OCI-M2 (cell line): ENCODE measurements around the gene DRC7.

Experiments used
- DNase-seq: peaks from one replicate; lab custom pipeline; 2025; ENCODE audit not compliant: unreplicated experiment; lab: John Stamatoyannopoulos, UW

The DRC7 gene

DNA sequence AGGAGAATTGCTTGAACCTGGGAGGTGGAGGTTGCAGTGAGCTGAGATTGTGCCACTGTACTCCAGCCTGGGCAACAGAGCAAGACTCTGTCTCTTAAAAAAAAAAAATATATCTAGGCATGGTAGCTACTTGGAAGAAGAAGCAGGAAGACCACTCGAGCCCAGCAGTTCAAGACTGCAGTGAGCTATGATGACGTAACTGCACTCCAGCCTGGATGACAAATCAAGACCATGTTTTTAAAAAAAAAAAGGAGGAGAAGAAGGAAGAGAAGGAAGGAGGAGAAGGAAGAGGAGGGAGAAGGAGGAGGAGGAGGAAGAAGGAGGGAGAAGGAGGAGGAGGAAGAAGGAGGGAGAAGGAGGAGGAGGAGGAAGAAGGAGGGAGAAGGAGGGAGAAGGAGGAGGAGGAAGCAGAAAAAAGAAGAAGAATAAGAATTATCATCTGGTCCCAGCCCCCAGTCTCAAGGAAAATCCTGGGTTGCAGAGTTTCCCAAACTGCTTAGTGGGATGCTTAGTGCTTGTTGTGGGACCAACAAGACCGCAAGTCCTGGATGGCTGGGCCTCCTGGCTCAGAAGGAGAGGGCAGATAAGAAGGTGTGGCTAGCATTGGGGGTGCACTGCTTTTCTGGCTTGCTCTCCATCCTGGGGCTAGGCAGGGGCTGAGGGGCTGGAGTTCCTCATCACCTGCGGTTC lies 3.7 kb upstream of the DRC7 start:
- DNase-seq = no peak

DNA sequence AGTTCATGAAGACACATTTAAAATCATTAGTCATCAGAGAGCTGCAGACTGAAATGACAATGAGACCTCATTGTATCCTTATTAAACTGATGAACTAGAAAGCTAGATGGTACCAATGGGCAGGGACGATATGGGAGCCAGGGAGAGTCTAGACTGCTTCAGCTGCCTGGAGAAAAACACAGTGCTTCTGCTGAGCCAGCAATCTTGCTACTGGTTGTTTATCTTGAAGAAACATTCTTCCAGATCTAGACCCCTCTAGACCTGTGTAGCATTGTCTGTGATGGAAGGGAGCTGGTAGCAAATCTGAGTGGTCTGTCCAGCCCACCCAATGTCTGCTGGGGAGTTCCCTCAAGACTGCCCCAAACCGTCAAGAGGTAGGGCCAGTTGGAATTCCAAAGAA lies 2.0 kb upstream of the DRC7 start:
- no peak for DNase-seq

DNA sequence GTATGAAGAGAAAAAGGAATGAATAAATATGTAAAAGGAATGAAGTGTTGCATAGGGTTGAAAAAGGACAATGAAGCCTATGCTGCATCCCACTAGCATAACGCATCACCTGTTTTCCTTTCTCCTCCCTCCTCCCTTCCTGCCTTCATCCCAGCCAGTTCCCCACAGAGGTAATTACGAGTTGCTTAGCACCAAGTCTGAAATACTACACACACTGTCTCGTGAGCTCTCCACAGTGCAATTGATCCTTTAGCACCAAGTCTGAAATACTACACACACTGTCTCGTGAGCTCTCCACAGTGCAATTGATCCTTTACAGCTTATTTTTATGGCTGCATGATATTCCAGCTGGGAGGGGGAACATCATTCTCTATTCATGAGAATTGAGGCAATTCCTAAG lies 1.1 kb upstream of the DRC7 start:
- no peak for DNase-seq

DNA sequence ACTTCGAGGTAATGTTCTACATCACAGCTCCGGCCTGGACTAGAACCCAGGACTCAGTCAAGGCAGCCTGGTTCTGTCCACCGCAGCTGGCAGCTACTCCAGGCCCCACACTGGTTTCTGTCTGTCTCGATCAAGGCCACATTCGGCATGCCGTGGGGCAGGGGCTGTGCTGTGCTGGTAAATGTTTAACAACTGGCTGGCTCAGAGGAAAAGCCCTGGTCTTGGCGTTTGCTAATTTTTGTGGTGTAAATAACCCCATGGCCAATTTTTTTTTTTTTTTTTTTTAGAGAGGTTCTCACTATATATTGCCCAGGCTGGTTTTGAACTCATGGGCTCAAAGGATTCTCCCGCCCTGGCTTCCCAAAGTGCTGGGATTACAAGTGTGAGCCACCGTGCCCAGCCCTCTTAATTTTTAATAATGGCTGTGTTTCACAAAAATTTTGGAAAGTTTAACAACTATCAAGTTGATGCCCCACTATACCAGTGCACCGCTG lies 328 bp upstream of the DRC7 start:
- no peak for DNase-seq

DNA sequence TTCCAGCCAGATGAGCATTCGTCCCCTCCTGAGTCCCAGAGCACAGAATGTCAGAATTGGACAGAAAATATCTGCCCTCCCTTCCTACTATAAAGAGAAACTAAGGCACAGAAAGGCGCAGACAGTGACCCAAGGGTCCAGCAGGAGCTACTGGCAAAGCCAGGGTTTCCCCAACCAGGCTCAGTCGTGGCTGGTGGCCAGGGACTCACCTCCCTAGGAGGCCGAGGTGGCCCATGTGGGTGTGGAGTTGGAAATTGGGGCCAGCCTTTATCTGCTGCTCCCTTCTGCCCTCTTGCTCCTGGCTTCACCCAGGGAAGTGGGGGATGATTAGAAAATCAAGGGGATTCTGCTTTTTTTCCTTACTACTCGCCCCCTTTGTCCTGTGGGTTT lies 1.1 kb downstream of the DRC7 start:
- no peak for DNase-seq

DNA sequence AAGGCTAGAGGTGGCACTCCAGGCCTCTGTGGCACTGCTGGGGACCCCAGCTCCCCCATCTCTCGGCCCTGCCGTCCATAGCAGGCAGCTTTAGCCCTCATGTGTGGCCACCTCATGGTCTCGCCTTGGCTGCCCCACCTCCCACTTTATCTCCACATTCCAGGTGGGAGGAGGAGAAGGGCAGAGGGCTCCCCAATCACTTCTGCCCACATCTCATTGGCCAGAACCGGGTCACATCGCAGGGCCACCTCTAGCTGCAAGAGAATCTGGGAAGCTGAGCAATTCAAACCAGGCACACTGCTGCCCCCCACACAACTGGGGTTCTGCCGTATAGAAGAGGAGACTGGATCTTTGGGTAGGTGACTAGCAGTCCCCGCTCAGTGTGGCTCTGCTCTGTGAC lies 1.6 kb downstream of the DRC7 start:
- DNase-seq = no peak

DNA sequence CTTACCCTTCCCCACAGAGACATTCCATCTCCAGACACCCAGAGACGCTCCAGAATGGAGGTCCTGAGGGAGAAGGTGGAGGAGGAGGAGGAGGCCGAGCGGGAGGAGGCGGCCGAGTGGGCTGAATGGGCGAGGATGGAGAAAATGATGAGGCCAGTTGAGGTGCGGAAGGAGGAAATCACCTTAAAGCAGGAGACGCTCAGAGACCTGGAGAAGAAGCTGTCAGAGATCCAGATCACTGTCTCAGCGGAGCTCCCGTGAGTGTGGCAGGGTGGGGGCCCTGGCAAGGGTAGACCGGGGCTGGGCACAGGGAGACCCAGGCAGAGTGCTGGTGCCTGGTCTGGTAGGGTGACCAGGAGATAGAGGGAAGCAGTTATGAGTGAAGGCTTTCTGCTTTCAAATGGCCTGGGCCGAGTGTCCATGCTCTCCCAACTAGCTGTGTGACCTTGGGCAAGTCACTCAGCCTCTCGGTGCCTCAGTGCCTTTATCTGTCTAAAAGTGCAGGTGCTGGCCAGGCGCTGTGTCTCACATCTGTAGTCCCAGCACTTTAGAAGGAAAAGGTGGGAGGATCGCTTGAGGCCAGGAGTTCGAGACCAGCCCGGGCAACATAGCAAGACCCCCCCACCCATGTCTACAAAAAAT lies 3.4 kb downstream of the DRC7 start:
- no peak for DNase-seq

DNA sequence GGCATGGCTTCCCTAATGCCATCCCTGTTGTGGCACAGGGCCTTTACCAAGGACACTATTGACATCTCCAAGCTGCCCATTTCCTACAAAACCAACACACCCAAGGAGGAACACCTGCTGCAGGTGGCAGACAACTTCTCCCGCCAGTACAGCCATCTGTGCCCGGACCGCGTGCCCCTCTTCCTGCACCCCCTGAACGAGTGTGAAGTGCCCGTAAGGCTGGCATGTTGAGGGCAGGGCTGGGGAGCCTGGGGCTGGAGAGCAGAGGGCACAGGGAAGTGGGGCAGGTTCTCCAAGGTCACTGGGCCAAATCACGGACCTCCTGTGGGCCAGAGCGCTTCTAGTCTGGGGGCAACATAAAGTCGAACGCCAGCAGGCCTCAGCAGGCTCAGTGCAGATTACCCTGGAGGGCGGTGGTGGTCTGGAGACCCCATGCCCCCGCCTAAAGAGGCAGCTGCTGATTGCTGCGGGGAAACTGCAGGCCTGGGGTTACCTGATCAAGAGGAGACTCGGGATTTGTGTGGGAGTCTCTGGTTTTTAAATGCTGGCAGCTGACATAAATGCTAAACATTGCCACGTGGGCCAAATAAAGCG lies 4.3 kb downstream of the DRC7 start:
- no peak for DNase-seq

DNA sequence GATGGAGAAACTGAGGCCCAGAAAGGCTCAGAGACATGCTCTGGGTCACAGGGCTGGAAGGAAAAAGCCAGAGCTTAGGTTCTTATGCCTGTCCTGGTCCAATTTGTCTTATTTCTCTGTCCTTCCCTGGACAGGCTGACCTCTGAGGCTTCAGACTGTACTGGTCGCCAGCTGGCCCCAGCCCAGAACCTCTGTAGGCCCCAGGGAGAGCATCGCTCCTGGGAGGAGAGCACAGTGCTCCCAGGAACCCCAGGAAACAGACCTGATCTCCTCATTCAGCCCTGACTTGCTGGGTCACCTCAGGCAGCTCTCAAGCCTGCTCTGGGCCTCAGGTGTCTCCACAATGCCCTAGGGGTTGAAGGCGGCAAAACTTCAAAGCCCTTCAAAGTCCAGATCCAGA lies 4.9 kb downstream of the DRC7 start:
- DNase-seq = no peak

DNA sequence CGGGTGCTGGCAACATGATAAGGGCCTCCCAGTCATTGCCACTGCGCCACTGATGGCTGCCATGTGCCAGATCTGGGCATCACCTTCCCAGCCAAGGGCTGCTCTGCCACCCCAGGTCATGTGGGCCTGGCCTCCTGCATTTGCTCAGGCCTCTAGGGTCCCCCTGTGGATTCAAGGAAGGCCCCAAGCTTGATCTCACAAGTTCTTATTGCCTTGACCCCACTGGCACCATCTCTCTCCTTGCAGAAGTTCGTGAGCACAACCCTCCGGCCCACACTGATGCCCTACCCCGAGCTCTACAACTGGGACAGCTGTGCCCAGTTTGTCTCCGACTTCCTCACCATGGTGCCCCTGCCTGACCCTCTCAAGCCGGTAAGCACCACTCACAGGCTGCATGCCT lies 5.3 kb downstream of the DRC7 start:
- DNase-seq = no peak

DNA sequence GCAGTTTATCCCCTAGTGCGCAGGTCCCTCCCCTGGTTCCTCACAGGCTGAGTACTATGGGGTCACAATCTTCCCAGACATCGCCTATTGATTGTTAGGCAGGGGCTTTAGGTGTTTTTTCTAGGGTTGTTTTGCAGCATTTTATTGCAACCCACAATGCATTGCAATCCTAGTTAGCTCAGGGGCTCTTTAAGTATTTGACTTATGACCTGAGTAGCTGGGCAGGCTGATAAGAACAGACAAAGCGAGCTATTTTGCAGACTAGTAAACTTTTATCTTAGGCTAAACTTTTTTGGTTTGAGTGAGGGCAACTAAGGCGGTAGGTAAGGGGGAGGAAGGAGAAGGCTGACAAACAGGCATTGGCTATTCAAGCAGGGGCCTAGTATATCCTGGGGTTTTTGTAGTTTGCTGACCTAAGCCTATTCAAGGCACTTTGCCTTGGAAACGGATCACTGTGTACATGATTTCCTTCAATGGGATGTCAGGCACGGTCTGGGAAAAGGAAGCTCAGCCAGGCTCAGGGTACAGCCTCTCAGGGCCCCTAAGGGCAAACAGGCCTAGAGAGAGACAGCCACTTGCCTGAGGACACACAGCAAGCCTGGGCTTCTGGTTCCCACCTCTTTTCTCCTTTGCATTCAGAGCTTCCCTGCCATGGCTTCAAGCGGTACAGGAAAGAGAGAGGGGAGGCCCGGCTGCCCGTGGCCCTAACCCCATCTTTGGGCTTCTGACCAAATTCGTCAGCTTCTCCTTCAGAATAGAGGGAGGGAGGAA lies 6.4 kb downstream of the DRC7 start:
- peak; percentile 16 for DNase-seq

DNA sequence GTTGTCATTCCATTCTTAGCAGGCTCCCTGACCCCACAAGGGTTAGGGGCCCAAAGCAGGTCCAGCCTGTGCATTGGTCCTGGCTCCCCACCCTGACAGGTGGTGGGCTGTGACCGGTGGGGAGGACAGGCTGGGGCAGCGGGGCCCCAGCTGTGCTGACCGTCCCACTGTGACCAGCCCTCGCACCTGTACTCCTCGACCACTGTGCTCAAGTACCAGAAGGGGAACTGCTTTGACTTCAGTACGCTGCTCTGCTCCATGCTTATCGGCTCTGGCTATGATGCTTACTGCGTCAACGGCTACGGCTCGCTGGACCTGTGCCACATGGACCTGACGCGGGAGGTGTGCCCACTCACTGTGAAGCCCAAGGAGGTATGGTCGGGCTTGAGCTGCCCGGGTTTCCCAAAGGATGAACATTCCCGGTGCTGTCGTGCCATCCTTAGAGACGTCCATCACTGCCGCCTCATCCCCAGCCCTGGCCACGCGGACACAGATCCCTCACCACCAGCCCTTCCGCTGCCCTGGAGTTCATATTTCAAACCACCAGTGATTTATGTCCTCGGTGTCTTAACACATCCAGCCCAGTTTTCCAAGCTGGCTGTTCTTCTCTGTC lies 7.3 kb downstream of the DRC7 start:
- DNase-seq = no peak

DNA sequence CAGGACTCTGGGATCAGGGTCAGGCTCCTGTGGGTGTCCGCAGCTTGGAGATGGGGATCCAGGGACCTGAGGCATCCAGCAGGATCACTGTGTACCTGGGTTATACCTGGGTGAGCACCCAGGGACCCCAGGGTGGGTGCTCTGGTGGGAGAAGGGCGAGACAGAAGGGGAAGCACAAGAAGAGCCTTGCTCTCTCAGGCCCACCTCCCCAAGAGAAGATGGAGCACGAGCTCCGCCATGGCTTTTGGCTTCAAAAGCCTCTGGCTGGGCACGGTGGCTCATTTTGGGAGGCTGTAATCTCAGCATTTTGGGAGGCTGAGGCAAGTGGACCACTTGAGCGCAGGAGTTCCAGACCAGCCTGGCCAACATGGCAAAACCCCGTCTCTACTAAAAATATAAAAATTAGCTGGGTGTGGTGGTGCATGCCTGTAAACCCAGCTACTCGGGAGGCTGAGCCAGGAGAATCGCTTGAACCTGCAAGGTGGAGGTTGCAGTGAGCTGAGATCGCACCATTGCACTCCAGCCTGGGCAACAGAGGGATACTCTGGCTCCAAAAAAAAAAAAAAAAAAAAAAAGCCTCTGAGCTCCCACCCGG lies 8.9 kb downstream of the DRC7 start:
- DNase-seq = no peak

DNA sequence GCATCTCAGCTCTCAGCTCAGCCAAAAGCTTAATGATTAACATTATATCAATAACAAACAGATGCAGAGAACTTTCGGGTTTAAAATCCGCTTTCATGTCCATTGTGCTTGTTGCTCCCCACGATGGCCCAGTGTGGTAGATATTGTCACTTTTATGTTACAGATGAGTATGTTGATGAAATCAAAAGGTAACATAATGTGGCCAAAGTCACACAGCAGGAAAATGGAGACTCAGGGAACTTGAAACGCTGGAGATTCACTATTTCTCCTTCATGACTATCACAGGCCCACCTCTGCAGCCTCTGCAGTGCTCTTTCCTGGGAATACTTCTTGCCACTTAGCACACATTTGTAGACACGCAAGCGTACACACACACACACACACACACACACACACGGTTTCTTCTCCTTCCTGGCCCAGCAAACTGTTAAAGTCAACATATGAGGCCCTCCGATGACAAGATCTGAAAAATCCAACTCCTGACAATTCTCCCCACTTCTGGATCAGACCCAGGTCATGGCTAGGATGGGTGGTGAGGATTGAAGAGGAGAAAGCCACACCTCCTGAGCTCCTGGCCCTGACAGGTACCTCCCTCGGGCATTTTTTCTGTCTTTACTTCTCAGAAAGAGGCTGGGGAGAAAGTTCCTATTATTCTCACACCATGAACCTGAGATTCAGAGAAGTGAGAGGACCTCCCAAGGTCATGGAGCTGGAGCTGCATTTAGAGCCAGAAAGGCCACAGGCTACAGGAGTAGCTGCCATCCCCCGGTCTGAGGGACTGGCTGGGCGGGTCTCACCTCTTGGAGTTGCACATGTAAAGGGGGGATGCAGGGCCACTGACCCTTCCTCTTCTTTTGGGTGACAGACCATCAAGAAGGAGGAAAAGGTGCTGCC lies 9.7 kb downstream of the DRC7 start:
- no peak for DNase-seq

DNA sequence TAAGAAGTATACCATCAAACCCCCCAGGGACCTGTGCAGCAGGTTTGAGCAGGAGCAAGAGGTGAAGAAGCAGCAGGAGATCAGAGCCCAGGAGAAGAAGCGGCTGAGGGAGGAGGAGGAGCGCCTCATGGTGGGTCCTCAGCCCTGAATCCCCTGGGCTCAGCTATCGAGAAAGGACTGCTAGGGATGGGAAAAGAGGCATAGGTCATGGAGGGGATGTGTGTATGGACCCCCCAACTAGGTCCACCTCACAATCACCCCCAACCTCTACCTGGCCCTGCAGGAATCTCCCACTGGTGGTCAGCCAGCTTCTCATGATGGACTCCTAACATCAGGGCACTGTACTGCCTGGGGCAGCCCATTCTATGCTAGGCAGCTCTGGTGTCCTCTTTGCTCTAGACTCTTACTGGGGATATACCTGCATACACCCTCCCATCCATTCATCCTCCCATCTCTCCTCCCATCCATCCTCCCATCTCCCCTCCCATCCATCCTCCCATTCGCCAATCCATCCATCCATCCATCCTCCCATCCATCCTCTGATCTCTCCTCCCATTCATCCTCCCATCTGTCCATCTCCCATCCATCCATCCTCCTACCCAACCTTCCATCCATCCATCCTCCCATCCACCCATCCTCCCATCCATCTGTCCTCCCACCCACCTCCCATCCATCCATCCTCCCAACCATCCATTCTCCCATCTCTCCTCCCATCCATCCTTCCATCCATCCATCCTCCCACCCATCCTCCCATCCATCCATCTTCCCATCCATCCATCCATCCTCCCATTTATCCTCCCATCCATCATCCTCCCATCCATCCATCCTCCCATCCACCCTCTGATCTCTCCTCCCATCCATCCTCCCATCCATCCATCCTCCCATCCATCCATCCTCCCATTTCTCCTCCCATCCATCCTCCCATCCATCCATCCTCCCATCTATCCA lies 10.6 kb downstream of the DRC7 start:
- no peak for DNase-seq

DNA sequence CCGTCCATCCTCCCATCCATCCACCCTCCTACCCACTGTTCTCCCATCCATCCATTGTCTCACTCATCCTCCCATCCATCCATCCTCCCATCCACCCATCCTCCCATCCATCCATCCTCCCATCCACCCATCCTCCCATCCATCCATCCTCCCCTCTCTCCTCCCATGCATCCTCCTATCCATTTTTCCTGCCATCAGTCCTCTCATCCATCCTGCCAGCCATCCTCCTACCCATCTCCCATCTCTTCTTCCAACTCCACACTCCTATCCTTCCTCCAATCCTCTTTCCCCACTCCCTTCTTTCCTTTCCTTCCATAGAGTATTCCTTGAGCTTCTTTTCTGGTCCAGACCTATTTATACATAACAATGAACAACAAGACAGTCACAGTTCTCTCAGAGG lies 12.1 kb downstream of the DRC7 start:
- no peak for DNase-seq

DNA sequence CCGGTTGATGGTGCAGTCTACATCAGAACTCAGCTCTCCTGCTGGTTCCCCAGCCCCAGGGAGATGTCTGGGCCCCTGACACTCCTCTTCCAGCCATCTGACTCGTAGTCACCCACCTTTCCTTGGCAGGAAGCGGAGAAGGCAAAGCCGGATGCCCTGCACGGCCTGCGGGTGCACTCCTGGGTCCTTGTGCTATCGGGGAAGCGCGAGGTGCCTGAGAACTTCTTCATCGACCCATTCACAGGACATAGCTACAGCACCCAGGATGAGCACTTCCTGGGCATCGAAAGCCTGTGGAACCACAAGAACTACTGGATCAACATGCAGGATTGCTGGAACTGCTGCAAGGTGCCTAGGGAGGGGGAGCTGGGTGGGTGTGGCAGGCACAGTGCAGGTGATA lies 12.7 kb downstream of the DRC7 start:
- DNase-seq = no peak

DNA sequence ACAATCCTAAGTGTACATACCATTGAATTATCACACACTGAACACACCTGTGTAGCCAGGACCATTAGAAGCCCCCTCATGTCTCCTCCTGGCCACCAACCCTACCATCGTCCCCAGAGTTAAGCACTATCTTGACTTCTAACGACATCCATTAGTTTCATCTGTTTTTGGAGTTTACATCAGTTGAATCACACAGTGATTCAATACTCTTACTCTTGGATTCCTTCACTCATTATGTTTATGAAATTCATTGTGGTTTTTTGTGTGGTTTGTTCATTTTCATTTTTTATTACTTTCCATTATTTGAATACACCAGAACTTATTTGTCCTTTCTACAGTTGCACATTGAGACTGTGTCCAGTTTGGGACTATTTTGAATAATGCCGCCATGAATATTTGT lies 13.6 kb downstream of the DRC7 start:
- DNase-seq = no peak

DNA sequence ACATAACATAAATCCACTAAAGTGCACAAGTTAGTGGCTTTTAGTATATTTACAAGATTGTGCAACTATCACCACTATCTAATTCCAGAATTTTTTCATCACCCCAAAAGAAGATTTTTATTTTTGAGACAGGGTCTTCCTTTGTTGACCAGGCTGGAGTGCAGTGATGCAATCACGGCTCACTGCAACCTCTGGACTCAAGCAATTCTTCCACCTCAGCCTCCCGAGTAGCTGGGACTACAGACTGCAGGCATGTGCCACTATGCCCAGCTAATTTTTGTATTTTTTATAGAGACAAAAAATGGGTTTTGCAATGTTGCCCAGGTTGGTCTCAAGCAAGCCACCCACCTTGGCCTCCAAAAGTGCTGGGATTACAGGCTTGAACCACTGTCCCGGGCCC lies 15.1 kb downstream of the DRC7 start:
- DNase-seq = no peak
